ENCODE measurements around the gene DNAH1.

Gene DNAH1

DNA sequence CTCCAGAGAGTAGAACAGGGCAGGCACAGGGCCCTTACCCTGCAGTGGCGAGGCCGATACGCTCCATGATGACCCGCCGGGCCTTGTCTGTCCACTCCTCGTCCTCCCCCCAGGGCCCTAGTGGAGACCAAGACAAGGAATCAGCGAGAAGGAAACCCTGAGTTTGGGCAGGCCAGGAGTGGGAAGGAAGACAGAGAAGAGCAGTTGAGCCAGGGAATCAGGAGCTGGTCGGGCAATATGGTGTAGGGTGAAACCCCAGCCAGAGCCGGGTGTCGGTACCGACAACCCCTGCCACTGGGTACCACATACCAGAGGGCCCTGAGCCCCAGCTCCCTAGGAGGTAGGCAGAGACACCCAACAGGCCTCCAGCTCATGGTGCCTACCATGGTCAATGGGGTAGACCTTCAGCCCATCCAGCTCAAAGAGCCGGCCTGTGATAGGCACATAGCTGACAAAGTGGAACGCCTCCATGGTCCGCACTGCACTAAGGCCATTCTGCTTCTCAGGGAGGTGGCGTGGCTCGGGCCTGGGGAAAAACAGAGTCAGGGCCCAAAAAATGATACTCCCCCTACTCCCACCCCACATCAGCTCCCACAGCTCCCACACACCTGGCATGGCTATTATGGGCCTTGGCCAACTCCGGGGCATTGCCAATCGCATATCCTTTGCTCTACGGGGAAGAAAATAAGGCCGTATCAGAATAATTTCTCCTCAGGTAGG is 90.8 kb downstream of the DNAH1 start:
- DNase-seq = no peak

DNA sequence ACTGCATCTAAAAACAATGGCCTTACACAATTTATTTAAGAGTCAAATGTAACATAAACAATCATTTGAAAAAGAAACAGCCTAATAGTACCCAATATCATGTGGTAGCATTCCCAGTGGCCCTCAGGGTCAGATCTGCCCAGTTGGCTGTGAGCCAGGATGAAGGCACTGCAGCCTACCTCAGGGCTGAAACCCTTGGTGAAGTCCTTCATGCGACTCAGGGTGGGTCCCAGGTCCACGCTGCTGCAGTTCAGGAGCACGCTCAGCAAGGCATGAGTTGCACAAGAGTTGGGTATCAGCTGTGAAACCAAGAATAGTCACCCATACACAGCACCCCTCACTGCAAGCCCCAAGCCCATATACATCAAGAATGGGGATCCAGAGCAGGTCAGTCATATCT is 91.7 kb downstream of the DNAH1 start:
- DNase-seq = no peak

DNA sequence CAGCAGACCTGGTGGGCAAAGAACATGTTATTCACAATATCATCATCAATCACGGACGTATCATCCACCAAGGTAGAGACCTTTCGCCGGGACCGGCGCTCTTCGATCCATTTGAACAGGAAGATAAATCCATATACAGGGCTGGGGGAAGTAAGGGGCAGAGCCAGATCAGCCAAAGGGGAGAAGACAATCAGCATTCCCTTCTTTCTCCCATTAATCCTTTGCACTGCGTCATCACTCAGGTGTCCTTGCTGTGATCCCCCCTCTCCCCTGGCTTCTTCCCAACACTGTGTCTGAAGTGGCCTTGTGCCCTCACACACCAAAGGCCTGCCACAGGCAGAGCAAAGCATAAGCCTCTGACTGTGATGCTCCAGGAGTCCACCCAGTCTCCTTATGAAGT is 92.3 kb downstream of the DNAH1 start:
- no peak for DNase-seq

GRCh38 chr3:52415800-52416199 is 99.7 kb downstream of the DNAH1 start:
- peak; percentile 71 for DNase-seq

DNA sequence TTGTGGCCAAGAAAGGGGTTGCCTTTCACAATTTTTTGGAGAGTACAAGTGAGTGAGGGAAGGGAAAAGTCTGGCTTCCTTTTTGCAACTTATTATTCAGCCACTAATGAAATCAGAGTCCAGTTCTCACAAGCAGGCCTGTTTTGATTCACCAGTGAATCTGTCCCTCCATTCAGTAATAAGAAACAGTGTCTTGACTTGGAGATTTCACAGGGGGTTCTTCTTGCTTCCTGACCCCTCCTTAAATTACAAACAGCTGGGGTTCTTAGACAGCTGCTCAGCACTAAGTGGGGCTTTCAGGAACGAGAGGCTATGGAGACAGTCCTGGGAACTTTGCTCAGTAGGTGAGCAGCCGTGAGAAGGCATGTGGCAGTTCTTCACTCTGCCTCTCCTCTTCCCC is 104.3 kb downstream of the DNAH1 start:
- no peak for DNase-seq

GRCh38 chr3:52422669-52423068 is 106.5 kb downstream of the DNAH1 start:
- no peak for DNase-seq

DNA sequence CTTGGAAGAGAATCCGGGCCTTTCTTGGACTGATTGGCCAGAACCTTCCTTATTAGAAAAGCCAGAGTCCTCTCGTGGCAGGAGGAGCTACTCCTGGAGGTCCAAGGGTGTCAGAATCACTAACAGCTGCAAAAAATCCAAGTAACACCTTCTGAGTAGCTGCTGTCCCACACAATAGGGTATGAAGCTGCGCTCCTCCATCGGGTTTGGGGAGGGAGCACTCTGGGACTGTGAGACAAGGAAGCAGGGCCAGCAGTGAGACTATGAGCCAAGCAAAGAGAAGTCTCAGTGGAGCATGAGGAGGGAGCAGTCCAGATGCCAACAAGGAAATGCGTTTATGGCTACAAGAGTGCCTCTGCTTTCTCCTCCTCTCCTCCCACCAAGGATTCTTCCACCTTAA is 107.1 kb downstream of the DNAH1 start:
- DNase-seq = no peak

DNA sequence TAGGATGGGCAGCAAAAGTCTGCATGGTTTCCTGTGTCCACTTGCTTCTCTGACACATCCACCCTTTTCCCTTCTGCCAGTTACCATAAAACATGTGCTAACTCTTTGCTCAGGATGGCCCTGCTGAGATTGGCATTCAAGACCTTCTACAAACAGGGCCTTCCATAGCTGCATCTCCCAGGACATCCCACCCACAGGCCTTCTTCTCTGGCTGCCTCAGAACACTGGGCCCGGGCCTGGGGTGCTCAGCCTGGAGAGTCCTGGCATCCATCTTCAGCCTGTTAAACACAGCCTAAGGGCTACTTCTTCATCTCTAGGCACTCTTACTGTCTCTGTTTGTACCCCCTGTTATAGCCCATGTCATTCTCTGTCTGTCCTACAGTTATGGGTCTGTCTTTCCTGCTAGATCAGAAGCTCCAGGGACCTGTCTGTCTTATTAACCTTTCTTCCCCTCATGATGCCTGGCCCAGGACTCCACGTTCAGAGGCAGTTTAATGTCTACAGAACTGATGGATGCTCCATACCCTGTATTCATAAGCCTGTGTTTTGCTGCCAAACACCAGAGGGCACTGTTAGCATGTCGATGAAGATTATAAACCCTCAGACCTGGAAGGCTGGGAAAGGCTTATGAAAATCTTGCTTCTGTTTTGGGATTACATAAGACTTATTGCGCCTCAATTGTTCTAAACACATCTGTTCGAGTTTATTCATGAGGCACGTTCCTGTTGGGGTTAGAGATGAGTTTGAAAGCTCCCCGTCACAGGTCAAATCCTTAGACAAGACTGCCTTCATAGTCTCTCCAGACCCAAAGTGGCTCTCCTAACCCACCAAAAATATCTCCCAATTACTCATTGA is 112.3 kb downstream of the DNAH1 start:
- peak; percentile 72 for DNase-seq

- DNase-seq = no peak
Observed at GRCh38 chr3:52429031-52429430, 112.9 kb downstream of the DNAH1 start.

GRCh38 chr3:52429779-52430415 is 113.8 kb downstream of the DNAH1 start:
- DNase-seq = no peak

DNA sequence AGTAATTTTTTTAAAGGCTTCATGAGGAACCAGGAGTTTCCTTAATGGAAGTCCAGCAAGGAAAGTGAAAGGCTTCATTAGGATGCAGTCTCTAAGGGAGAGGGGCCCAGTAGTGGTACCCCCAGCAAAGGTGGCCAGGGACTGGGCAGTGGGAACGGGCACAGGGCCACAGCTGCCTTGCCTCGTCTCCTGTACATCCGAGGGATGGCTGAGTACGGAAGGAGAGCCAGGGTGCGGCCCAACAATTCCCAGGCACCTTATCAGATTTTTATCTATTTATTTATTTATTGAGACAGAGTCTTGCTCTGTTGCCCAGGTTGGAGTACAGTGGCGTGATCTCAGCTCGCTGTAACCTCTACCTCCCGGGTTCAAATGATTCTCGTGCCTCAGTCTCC is 114.3 kb downstream of the DNAH1 start:
- no peak for DNase-seq

GRCh38 chr3:52431459-52432223 is 115.5 kb downstream of the DNAH1 start:
- DNase-seq = no peak

DNA sequence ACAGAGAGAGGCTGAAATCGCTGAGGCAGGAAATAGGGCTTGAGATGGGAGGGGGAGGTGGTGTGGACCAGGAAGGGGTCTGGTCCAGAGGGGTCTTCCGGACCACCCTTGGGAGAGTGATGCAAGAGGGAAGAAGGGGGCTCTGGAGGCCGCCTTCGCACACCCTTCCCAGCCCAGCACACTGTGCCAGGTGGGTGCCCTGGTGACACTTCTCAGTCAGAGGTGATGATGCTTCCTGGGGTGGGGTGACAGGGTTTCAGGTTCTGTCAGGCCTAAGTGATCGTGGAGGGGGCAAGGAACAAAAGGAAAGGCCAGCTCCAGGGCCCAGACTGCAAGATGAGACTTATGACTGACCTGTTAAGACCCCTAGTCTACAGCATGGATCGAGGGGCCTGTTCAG is 116.1 kb downstream of the DNAH1 start:
- no peak for DNase-seq

GRCh38 chr3:52432691-52433141 is 116.6 kb downstream of the DNAH1 start:
- DNase-seq = peak; percentile 42

- DNase-seq = no peak
Observed at GRCh38 chr3:52433328-52433995, 117.3 kb downstream of the DNAH1 start.

DNA sequence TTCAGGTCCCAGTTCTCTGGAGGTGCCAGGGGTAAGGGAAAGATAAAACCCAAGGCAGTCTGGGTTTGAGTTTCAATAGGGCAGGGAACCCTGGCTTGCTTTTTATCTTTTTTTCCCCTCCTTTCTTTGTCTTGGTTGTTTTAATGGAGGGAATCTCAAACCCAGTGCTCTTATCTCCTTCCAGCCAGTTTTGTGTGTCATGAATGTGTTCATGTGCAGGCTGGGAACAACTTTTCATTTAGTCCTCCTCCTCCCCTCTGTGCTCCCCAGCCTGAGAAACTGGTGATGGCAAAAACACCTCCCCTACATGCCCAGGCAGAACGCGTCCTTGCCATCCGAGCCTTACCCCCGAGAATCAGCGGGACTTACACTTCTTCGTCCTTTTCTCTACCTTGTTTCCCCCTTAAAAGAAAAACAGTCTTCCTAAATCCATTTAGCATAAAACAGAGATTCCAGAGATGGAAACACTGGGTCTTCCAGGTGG is 117.9 kb downstream of the DNAH1 start:
- no peak for DNase-seq

DNA sequence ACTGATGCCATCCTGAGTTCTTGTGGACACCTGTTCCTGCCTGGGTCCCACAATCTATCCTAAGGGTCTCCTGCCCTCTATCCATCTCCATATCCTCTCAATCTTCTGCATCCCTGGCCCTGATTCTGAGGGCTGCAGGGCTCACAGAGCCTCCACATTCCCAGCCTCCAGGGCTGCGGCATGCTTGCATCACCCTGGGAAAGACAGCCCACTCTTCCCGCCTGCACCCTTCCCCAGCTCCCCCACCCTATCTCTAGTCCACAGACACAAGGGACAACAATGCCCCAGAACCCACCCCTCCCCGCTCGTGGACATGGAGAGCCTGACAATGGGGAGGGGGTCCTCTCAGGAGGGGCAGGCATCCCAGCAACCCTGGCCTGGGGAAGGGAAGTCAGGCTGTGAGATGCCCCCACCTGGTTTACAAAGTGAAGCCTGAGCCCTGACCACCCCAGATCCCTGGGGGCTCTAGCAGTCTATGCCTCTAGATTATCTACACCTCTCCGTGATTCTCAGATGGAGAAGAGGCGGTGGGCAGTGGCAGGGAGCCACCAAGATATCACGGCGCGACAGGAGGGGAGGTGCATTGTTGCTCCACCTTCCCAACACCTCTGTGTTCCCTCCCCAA is 118.5 kb downstream of the DNAH1 start:
- DNase-seq = no peak

DNA sequence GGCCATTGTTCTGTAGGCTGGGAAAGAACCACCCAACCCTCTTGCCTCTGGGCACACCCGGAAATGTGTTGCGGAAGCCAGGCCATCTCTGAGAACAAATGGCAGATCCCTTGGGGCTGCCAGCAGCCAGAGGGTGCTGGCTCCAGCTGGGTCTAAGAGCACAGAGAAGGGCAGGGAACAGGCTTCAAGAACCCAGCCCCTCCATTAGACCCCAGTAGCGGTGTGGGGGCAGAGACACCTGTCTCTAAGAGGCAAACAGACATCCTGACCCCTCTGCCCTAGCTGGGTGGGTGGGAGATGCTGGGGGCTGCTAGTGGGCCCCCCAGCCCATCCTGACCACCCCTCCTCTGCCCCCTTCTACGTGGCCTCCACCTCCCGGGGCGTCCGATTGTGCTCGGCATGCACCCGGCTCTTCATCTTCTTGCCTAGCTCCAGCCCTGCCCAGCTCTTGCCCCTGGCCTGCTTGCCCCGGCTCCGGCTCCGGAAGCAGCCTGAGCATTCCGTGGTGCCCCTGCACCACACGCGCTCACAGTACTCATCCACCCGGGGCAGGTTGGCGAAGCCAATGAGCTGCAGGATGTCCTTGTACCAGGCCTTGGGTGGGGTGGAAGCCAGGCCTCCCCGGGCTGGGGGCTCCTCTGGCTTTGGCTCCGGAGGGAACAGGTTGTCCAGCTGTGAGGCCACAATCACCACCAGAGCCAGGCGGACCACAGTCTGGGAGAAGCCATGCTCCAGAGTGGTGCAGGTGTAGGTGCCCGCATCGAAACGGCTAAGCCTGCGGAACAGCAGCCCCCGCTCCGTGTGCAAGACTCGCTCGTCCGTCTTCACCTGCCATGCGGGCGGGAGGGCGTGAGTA is 119.4 kb downstream of the DNAH1 start:
- DNase-seq = no peak

DNA sequence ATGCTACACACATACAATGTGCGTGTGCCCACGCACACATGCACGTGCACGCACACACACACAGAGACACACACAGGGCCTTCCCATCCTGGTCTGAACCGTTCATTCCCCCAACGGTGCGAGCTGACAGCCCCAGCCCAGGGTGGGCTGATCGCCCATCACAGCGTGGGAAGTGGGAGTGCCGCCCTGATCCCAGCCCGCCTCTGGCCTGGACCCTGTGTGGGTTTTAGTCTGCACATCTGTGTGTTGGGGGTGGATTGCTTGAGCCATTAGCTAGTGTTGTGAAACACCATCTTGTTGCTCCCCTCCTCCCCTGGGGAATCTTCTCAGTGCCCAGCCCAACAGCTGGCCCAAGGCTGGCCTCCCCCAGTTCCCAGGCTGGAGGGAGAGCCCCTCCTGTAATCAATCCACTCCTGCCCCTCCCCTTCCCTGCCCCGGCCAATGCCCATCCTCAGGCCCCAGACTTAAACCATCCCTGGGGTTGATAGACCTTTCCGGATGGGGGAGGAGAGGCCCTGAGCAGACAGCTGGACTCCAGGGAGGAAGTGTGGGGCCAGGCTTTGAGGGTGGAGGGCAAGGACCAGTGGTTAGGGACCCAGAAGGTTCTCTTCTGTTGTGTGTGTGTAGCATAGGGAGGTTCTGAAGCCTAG is 120.5 kb downstream of the DNAH1 start:
- DNase-seq = peak; percentile 79

All from MV-4-11 (cell line).